ENCODE measurements around the gene VILL.

The VILL gene

DNA sequence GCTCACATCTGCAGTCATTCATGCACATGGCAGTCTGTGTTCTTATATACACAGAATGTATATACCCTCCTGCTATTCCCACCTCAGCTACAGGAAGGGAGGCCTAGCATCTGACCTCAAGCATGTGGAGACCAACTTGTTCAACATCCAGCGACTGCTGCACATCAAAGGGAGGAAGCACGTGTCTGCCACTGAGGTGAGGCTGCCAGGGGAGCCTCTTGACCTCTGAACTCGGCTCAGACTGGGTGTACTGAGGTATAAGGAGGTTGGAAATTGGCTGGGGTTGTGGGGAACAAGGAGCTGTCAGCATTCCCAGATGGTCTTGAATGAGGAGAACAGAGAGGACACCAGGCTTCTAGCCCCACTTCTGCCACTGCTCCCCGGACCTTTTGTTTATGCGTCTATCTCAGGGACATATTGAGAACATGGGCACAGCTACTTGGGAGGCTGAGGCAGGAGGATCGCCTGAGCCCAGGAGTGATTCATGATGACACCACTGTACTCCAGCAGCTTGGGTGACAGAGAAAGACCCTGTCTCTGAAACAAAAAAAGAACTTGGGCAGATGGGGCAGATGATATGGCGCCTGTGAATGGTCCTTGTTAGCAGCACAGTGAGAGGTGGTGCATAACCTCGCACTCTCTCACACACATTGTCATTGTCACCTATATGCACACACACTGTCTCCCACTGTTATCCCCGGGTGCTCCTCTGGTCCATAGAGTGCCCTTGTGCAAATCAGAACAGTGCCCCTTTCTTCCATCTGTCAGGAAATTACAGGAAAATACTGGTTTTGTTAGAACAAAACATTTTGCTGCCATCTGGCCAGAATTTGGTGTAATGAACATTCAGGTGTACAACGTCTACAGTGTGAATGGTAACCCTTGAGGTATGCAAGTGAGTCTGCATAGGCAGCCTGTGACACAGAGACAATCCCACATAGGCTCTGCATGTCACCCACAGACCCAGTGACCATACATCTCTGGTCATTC, 5.4 kb downstream of the VILL start:
- DNase-seq (ENCODE audit: insufficient read length, low spot score): no peak
- TF ChIP-seq POLR2A (IDR thresholded peaks at IDR 0.05; ENCODE audit: low read depth, low read length): no peak
- no peak for FAIRE-seq

DNA sequence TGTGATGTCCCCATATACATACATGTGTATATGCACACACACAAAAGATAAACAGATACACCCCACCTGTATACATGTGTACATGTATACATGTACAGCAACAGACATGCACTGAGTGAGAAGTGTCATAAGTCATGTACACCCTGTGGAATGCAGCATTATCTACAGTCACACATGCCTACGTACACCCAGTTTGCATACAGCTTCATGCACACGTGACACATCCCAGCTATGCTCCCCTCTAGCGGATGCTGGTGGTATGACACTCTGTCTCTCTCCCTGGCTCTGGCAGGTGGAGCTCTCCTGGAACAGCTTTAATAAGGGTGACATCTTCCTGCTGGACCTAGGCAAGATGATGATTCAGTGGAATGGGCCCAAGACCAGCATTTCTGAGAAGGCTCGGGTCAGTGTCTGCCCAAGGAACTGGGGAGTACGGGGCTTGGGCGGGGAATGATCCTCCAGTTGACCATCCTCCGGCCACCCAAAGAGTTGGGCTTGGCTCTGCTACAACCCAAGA, 6.3 kb downstream of the VILL start:
- DNase-seq (ENCODE audit: insufficient read length, low spot score) (peak; percentile 73), FAIRE-seq (peak; percentile 45)
- no peak for TF ChIP-seq POLR2A (IDR thresholded peaks at IDR 0.05; ENCODE audit: low read depth, low read length)

DNA sequence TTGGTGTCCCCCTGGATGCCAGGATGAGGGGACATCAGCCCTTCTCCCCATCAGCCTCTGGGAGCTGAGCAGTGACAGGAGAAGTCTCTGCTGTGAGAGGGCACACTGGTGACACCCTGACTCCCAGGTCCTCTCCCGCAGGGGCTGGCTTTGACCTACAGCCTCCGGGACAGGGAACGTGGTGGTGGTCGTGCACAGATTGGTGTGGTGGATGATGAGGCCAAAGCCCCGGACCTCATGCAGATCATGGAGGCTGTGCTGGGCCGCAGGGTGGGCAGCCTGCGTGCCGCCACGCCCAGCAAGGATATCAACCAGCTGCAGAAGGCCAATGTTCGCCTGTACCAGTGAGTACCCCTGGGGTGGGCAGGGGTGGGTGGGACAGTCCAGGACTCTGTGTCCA, 6.8 kb downstream of the VILL start:
- no peak for TF ChIP-seq POLR2A (IDR thresholded peaks at IDR 0.05; ENCODE audit: low read depth, low read length)
- no peak for FAIRE-seq
- no peak for DNase-seq (ENCODE audit: insufficient read length, low spot score)

DNA sequence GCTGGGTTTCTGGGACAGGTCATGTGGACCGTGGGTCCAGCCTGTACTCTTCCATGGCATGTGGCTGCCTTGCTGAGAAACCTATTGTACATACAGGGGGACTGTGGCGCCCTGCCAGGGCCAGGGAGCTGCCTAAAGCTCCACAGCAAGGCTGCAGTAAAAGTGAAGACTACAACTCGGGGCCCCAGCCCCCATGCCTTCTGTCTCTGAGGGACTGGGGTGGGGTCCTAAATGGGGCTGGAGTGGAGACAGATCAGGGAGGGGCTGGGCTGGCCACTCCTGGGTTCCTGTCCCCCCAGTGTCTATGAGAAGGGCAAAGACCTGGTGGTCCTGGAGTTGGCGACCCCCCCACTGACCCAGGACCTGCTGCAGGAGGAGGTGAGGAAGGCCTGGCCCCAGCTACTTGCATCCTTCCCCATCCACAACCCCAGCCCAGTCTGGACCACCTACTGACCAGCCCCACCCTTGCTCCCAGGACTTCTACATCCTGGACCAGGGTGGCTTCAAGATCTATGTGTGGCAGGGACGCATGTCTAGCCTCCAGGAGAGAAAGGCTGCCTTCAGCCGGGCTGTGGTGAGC, 7.3 kb downstream of the VILL start:
- FAIRE-seq: no peak
- TF ChIP-seq POLR2A (IDR thresholded peaks at IDR 0.05; ENCODE audit: low read depth, low read length): no peak
- no peak for DNase-seq (ENCODE audit: insufficient read length, low spot score)

DNA sequence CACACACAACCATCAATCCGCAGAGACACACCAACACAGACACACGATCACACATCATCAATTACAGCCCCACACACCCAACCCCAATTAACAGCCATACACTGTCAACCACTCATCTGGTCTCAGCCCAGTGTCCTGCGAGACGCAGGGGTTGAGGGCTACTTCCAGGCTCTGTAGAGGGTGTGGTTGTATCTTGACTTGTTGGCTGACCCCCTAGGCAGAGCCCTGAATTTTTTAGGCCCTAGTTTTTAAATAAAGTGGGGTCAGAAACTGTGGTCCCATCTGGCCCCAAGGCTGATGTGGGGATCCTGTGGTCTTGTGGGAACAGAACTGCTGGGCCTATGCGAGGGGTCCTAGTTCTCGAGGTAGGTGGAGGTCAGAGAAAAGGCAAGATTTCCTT, 9.2 kb downstream of the VILL start:
- DNase-seq (ENCODE audit: insufficient read length, low spot score) (no peak), FAIRE-seq (no peak)
- TF ChIP-seq POLR2A (IDR thresholded peaks at IDR 0.05; ENCODE audit: low read depth, low read length): no peak

DNA sequence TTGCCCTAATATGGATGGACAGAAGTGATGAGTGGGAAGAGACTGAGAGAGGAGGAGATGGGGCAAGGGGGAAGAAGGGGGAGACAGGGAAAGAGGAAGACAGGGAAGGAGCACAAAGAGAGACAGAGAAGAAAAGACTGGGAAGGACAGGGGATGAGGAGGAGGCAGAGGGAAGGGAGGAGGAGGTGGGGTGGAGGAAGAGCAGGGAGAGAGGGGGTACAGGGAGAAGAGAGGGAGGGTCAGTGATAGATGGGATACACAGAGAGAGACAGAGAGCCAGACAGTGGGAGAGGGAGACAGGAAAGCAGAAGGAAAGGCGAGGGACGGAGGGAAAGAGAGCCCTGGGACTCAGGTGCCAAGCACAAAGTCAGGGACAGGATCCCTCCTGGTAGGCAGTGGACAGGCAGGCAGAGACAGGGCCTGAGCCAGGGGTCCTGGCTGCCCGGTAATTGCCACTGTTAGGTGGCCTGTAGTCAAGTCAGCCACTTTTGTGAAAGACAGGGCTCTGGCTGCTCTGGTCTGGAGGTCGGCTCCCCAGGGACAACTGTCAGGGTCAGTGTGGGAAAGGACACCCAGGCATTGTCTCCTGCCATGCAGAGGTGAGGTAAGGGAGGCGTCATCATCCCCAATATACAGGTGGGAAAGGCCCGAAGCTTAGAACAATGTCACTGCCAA, 9.8 kb downstream of the VILL start:
- no peak for TF ChIP-seq POLR2A (IDR thresholded peaks at IDR 0.05; ENCODE audit: low read depth, low read length)
- DNase-seq (ENCODE audit: insufficient read length, low spot score): no peak
- FAIRE-seq: no peak

DNA sequence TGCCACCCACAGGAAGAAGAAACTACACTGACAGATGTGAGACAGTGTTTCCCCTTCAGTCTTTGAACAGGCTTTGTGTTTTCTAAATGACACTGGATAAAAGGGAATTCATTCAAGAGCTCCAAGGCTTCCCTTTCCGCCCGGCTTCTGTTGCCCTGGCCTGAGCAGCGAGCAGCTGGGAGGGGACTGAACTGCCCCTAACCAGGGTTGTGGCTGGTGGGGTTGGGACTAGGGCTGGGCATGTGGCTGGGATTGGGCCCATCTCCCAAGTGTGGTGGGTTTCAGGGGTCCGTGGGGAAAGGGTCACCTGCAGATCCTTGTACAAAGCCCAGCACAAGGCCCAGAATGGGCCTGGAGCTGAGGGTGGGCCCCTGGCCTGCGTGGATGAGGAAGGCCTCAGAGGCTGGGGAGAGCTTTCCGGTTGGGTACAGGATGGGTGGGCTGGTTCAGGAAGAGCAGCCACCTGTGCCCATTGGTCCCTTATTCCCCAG, 10.4 kb downstream of the VILL start:
- no peak for DNase-seq (ENCODE audit: insufficient read length, low spot score)
- TF ChIP-seq POLR2A (IDR thresholded peaks at IDR 0.05; ENCODE audit: low read depth, low read length): no peak
- no peak for FAIRE-seq

DNA sequence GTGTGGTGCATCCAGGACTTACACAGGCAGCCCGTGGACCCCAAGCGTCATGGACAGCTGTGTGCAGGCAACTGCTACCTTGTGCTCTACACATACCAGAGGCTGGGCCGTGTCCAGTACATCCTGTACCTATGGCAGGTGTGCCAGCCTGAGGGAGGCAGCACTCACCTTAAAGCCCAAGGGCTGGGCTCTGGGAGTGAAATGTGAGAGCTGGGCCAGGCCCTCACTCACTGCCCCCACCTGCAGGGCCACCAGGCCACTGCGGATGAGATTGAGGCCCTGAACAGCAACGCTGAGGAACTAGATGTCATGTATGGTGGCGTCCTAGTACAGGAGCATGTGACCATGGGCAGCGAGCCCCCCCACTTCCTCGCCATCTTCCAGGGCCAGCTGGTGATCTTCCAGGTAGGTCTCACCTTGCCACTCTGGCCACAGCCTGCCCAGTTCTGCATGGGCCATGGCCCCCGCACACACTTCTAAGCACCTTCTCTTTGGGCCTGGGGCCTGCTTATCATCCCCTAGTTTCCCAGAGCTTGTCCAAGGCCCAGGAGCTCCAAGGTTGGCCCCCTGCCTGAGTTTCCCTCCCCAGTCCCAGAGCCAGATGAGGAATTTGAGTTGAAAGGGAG, 11.0 kb downstream of the VILL start:
- FAIRE-seq: no peak
- TF ChIP-seq POLR2A (IDR thresholded peaks at IDR 0.05; ENCODE audit: low read depth, low read length): no peak
- no peak for DNase-seq (ENCODE audit: insufficient read length, low spot score)

DNA sequence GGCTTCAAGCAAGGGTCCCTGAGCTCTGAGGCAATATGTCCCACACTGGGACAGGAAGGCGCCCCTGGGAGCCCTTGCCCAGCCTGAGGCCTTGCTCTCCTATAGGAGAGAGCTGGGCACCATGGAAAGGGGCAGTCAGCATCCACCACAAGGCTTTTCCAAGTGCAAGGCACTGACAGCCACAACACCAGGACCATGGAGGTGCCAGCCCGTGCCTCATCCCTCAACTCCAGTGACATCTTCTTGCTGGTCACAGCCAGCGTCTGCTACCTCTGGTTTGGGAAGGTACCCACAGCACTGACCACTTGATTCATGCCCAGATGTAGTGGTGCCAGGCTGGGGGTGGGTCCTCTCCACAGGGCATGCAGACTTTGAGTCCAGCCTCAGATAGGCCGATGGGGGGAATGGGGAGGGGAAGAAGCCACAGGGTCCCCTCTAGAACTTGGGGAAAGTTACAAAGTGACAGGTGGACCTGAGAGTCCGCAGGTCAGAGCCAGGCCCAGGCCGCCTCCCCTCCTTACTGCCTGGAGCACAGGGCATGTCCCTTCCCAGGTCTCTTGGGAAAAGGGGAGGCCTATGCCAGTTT, 11.8 kb downstream of the VILL start:
- DNase-seq (ENCODE audit: insufficient read length, low spot score) (no peak), FAIRE-seq (no peak)
- TF ChIP-seq POLR2A (IDR thresholded peaks at IDR 0.05; ENCODE audit: low read depth, low read length): no peak

DNA sequence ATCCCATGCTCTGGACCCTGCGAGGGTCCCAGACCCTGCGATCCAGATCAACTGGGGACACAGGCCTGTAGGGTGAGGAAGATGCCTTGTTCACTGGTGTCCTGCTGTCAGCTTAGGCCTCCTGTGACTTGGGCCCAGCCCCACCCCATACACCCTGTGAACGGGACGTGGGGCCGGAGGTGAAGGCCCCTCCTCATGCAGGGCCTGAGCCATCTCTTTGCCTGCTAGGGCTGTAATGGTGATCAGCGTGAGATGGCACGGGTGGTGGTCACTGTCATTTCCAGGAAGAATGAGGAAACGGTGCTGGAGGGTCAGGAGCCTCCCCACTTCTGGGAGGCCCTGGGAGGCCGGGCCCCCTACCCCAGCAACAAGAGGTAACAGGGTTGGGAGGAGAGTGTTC, 12.4 kb downstream of the VILL start:
- no peak for FAIRE-seq

DNA sequence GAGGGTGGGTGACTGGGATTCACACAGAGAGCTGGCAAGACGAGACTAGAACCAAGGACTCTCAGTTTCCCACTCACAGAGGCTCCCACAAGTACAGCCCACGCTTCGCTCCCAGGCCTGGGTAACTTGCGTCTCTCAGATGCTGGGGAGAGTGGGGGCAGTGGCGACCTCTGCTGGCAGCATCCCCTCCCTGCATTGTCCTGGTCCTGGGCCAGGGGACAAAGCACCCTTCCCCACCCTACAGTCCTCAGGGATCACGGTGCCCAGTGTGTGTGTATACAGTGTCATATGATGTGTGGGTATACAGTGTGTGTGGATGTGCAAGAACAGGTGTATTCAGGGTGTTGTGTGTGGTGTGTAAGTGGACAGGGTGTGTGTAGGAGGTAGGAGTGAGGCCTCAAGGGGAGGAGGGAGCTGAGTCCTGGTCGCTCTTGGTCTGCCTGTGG, 12.8 kb downstream of the VILL start:
- FAIRE-seq (no peak), DNase-seq (ENCODE audit: insufficient read length, low spot score) (peak; percentile 59)
- no peak for TF ChIP-seq POLR2A (IDR thresholded peaks at IDR 0.05; ENCODE audit: low read depth, low read length)

More for the DNA sequence above, 12.4 kb downstream of the VILL start:
- no peak for TF ChIP-seq POLR2A (IDR thresholded peaks at IDR 0.05; ENCODE audit: low read depth, low read length)
- no peak for DNase-seq (ENCODE audit: insufficient read length, low spot score)

DNA sequence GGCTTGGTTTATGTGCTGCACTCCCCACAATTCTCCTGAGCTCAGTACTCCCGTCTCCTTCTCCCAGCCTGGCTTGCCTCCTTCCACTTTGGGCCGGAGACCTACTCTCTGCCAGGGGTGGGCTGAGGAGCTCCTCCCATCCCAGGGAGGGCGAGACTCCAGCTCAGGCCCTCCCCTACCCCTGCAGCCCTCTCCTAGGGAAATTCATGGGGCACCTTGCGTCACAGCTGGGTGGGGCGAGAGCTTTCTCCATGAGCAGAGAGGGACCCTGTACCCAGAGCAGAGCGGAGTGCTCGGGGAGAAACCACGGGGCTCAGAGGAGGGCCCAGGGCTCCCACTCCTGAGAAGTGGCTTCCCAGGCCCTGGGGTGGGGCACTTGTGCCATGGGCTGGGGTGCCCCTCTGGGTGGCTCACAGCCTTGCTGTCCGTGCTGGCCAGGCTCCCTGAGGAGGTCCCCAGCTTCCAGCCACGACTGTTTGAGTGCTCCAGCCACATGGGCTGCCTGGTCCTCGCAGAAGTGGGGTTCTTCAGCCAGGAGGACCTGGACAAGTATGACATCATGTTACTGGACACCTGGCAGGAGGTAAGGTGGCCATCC, 13.3 kb downstream of the VILL start:
- FAIRE-seq (no peak), DNase-seq (ENCODE audit: insufficient read length, low spot score) (no peak)
- TF ChIP-seq POLR2A (IDR thresholded peaks at IDR 0.05; ENCODE audit: low read depth, low read length): no peak
